GM12874 (cell line): ENCODE data around the gene GNB3.

Source experiments
- TF ChIP-seq, protein P1 (sequence below): IDR thresholded peaks from 2 replicates; pipeline ENCODE4 v1.5.1; 2011; ENCODE audit warnings: low read depth, mild to moderate bottlenecking, control low read depth, low read length, moderate library complexity; ENCODE audit not compliant: insufficient read depth

Gene GNB3

DNA sequence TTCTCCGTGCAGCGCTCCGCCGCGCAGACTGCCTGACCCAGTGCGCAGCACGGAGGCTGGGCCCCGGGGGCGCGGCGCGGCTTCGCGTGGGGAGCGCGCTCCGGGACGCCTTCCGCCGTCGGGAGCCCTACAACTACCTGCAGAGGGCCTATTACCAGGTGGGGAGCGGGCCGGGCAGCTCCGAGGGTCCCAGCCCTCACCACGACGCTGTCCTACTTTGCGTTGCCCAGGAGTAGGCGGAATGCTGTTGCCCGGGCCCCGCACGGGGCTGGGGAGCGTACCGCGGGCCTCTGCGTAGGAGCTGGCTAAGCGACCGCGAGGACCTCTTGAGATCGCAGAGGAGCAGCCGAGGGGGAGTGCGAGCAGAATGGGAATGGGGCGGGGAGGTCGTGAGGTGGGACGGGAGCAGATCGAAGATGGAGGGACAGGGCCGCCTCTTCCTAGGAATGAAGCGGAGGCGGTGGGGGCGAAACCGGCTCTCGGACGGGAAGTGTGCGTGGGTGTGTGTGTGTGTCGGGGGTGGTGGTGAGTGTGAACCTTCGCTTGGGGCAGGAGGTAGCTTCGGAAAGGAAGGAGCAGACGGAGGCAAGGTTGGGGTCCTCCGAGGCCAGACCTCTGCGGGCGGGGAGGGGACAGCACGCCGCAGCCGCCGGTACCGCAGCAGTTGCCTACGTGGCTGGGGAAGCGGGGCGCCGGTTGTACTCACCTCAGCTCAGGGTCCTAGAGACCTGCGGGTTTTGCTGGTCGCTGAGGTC lies 11.8 kb upstream of the GNB3 start:
- TF ChIP-seq, protein P1, sequence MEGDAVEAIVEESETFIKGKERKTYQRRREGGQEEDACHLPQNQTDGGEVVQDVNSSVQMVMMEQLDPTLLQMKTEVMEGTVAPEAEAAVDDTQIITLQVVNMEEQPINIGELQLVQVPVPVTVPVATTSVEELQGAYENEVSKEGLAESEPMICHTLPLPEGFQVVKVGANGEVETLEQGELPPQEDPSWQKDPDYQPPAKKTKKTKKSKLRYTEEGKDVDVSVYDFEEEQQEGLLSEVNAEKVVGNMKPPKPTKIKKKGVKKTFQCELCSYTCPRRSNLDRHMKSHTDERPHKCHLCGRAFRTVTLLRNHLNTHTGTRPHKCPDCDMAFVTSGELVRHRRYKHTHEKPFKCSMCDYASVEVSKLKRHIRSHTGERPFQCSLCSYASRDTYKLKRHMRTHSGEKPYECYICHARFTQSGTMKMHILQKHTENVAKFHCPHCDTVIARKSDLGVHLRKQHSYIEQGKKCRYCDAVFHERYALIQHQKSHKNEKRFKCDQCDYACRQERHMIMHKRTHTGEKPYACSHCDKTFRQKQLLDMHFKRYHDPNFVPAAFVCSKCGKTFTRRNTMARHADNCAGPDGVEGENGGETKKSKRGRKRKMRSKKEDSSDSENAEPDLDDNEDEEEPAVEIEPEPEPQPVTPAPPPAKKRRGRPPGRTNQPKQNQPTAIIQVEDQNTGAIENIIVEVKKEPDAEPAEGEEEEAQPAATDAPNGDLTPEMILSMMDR: no peak

DNA sequence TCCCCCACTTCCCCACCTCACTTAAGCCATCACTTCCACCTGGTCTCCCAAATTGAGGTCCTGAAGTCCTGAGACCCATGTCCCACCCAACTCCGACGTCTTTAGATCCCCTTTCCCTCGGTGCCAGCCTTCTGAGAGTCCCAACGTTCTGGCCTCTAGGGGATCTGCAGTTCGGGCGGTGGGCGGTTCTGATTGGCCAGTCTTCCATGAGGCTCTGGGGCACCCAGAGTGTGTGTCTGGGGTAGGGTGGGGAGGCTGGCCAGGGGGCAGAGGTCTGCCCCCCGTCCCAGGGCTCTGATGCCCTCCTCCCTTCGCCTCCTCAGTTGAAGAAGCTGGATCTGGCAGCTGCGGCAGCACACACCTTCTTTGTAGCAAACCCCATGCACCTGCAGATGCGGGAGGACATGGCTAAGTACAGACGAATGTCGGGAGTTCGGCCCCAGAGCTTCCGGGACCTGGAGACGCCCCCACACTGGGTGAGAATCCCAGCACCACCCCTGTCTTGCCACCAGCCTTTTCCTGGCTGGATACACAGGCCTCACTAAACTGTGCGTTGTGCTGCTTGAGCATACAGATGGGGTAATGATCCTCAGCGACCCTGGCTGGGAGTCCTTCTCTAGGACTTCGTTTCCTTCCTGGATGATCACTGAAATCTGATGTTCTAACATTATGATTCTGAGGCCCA lies 11.0 kb upstream of the GNB3 start:
- TF ChIP-seq, protein P1: no peak

DNA sequence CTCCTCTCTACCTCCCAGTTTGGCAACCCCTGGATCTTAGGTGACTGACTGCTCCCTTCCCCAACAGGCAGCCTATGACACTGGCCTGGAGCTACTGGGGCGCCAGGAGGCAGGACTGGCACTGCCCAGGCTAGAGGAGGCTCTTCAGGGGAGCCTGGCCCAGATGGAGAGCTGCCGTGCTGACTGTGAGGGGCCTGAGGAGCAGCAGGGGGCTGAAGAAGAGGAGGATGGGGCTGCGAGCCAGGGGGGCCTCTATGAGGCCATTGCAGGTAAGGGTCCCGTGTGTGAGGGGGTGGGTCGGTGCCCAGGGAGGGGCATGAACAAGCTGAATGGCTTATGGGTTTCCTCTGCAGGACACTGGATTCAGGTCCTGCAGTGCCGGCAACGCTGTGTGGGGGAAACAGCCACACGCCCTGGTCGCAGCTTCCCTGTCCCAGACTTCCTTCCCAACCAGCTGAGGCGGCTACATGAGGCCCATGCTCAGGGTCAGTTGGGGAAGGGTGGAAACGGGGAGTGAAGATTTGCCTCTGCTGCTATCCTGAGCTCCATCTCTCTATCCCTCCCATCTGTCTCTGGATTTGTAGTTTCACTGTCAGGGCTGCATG lies 10.3 kb upstream of the GNB3 start:
- TF ChIP-seq, protein P1: no peak

DNA sequence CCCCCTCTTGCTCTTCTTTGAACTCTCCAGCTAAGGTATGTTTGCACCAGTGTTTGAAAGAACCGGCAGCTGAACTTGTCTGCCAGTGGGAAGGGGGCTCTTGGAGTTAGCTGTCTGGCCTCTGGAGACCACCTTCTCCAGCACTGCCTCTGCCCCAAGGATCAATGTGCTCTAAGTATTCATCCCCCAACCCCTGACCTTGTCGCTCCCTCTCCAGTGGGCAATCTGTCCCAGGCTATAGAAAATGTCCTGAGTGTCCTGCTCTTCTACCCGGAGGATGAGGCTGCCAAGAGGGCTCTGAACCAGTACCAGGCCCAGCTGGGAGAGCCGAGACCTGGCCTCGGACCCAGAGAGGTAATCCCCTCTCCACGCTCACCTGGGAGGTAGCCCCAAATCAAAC lies 9.7 kb upstream of the GNB3 start:
- TF ChIP-seq, protein P1: no peak

GRCh38 chr12:6831450-6831995 lies 9.2 kb upstream of the GNB3 start:
- TF ChIP-seq, protein P1: no peak

GRCh38 chr12:6832125-6832524 lies 8.6 kb upstream of the GNB3 start:
- TF ChIP-seq, protein P1: no peak

DNA sequence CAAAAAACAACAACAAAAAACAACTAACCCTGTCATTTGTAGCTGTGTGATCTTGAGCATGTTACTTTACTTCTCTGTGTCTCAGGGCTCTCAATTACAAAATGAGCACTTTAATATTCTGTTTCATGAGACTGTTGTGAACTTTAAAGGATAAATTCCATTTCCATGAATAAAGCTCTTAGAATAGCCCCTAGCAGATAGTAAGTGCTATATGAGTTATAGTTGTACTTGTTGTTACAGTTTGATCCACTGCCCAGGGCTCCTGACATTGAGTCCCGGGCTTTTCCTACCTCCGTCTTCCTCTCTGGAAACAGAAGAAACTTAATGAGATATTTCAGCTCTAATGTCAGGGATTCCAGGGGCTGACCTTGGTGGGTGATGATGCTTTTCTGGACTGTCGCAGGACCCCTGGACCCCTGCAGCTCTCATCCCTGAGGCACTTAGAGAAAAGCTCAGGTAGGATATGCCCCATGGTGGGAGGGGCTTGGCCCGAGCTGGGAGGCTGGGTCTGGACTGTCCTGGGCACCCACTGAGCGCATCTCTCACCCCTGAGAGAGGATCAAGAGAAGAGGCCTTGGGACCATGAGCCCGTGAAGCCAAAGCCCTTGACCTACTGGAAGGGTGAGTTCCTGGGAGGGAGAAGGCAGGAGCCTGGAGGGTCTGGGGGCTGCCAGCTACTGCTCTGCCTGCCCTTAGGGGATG lies 7.4 kb upstream of the GNB3 start:
- TF ChIP-seq, protein P1: no peak
